ENCODE data around the gene GPR55. TPM values are rescaled to one million over a fixed set of nuclear protein-coding genes. Genes with fewer than 3 reads are reported as not detected.

GPR55 gene
- total RNA-seq, 2 experiments from 2014 or later: 18.8 to 20.4 TPM

- Mint-ChIP-seq H3K27me3 (no peaks in the 10 kb centered on the region), H3K27ac (no peak overlapping the region), H3K4me3 (no peak overlapping the region), H3K9me3 (no peaks in the 10 kb centered on the region), H3K36me3 (peaks cover 36% of the 10 kb centered on the region), H3K4me1 (peaks cover 46% of the 10 kb centered on the region)
- DNase-seq: no peak
Measured at GRCh38 chr2:230879891-230880290, 45.2 kb downstream of the GPR55 start.

- H3K27me3 Mint-ChIP-seq: no peaks in the 10 kb centered on the region
- no peak for DNase-seq
Measured at GRCh38 chr2:230879271-230879882, 45.7 kb downstream of the GPR55 start.

GRCh38 chr2:230878599-230879188 lies 46.3 kb downstream of the GPR55 start:
- Mint-ChIP-seq H3K27ac (peak overlapping the region; percentile 90), H3K4me3 (no peak overlapping the region), H3K4me1 (peaks cover 53% of the 10 kb centered on the region), H3K36me3 (peaks cover 42% of the 10 kb centered on the region), H3K27me3 (no peaks in the 10 kb centered on the region), H3K9me3 (no peaks in the 10 kb centered on the region)
- no peak for DNase-seq

More at GRCh38 chr2:230879271-230879882, 45.7 kb downstream of the GPR55 start:
- Mint-ChIP-seq H3K36me3 (peaks cover 40% of the 10 kb centered on the region), H3K4me3 (no peak overlapping the region), H3K27ac (no peak overlapping the region), H3K9me3 (no peaks in the 10 kb centered on the region), H3K4me1 (peaks cover 51% of the 10 kb centered on the region)

- peak overlapping the region; percentile 90 for H3K27ac Mint-ChIP-seq
- H3K4me1 Mint-ChIP-seq: peaks cover 54% of the 10 kb centered on the region
- H3K27me3 Mint-ChIP-seq: no peaks in the 10 kb centered on the region
- peaks cover 42% of the 10 kb centered on the region for H3K36me3 Mint-ChIP-seq
- H3K4me3 Mint-ChIP-seq: peak overlapping the region; percentile 44
- peak; percentile 82 for DNase-seq
- H3K9me3 Mint-ChIP-seq: no peaks in the 10 kb centered on the region
Measured at GRCh38 chr2:230877759-230878598, 47.1 kb downstream of the GPR55 start.

GRCh38 chr2:230877116-230877758 lies 47.8 kb downstream of the GPR55 start:
- Mint-ChIP-seq H3K36me3 (peaks cover 42% of the 10 kb centered on the region), H3K4me1 (peaks cover 55% of the 10 kb centered on the region), H3K27ac (peak overlapping the region; percentile 90), H3K27me3 (no peaks in the 10 kb centered on the region), H3K4me3 (peak overlapping the region; percentile 44), H3K9me3 (no peaks in the 10 kb centered on the region)
- DNase-seq: no peak

- peaks cover 59% of the 10 kb centered on the region for H3K4me1 Mint-ChIP-seq
- H3K4me3 Mint-ChIP-seq: no peak overlapping the region
- H3K27me3 Mint-ChIP-seq: no peaks in the 10 kb centered on the region
- no peaks in the 10 kb centered on the region for H3K9me3 Mint-ChIP-seq
- H3K27ac Mint-ChIP-seq: peak overlapping the region; percentile 62
- no peak for DNase-seq
- peaks cover 39% of the 10 kb centered on the region for H3K36me3 Mint-ChIP-seq
Measured at GRCh38 chr2:230875347-230876315, 49.4 kb downstream of the GPR55 start.

GRCh38 chr2:230874876-230875275 lies 50.2 kb downstream of the GPR55 start:
- no peaks in the 10 kb centered on the region for H3K27me3 Mint-ChIP-seq
- DNase-seq: no peak
- no peaks in the 10 kb centered on the region for H3K9me3 Mint-ChIP-seq
- no peak overlapping the region for H3K4me3 Mint-ChIP-seq
- H3K36me3 Mint-ChIP-seq: peaks cover 36% of the 10 kb centered on the region
- no peak overlapping the region for H3K27ac Mint-ChIP-seq
- peaks cover 66% of the 10 kb centered on the region for H3K4me1 Mint-ChIP-seq

- peak overlapping the region; percentile 35 for H3K27ac Mint-ChIP-seq
- H3K9me3 Mint-ChIP-seq: no peaks in the 10 kb centered on the region
- H3K36me3 Mint-ChIP-seq: peaks cover 36% of the 10 kb centered on the region
- H3K4me3 Mint-ChIP-seq: peak overlapping the region; percentile 34
- DNase-seq: no peak
- no peaks in the 10 kb centered on the region for H3K27me3 Mint-ChIP-seq
- peaks cover 69% of the 10 kb centered on the region for H3K4me1 Mint-ChIP-seq
Measured at GRCh38 chr2:230874456-230874855, 50.6 kb downstream of the GPR55 start.

GRCh38 chr2:230873661-230874401 lies 51.2 kb downstream of the GPR55 start:
- DNase-seq: peak; percentile 61
- peaks cover 72% of the 10 kb centered on the region for H3K4me1 Mint-ChIP-seq

GRCh38 chr2:230872968-230873660 lies 51.9 kb downstream of the GPR55 start:
- peaks cover 69% of the 10 kb centered on the region for H3K4me1 Mint-ChIP-seq
- H3K27ac Mint-ChIP-seq: peak overlapping the region; percentile 35

More at GRCh38 chr2:230873661-230874401, 51.2 kb downstream of the GPR55 start:
- H3K36me3 Mint-ChIP-seq: peaks cover 34% of the 10 kb centered on the region
- H3K4me3 Mint-ChIP-seq: peak overlapping the region; percentile 10
- H3K27ac Mint-ChIP-seq: peak overlapping the region; percentile 35
- no peaks in the 10 kb centered on the region for H3K9me3 Mint-ChIP-seq
- no peaks in the 10 kb centered on the region for H3K27me3 Mint-ChIP-seq

GRCh38 chr2:230872151-230872967 lies 52.7 kb downstream of the GPR55 start:
- H3K36me3 Mint-ChIP-seq: peaks cover 23% of the 10 kb centered on the region
- no peaks in the 10 kb centered on the region for H3K9me3 Mint-ChIP-seq
- peaks cover 65% of the 10 kb centered on the region for H3K4me1 Mint-ChIP-seq
- DNase-seq: no peak
- H3K4me3 Mint-ChIP-seq: peak overlapping the region; percentile 29
- H3K27me3 Mint-ChIP-seq: no peaks in the 10 kb centered on the region
- peak overlapping the region; percentile 35 for H3K27ac Mint-ChIP-seq

More at GRCh38 chr2:230872968-230873660, 51.9 kb downstream of the GPR55 start:
- H3K27me3 Mint-ChIP-seq: no peaks in the 10 kb centered on the region
- H3K9me3 Mint-ChIP-seq: no peaks in the 10 kb centered on the region
- H3K36me3 Mint-ChIP-seq: peaks cover 29% of the 10 kb centered on the region
- peak; percentile 42 for DNase-seq
- H3K4me3 Mint-ChIP-seq: peak overlapping the region; percentile 29

- no peak for DNase-seq
- Mint-ChIP-seq H3K9me3 (no peaks in the 10 kb centered on the region), H3K36me3 (peaks cover 15% of the 10 kb centered on the region), H3K4me1 (peaks cover 65% of the 10 kb centered on the region), H3K27ac (no peak overlapping the region), H3K4me3 (no peak overlapping the region), H3K27me3 (no peaks in the 10 kb centered on the region)
Measured at GRCh38 chr2:230871361-230872150, 53.5 kb downstream of the GPR55 start.
